GM18519 (cell line): Measurements from ENCODE around the gene CEL.

Experiments used
- ATAC-seq: cut with Tn5 transposase; IDR thresholded peaks from one replicate; pipeline ENCODE4 v1.9.1; 2021; ENCODE audit warnings: mild to moderate bottlenecking, moderate library complexity; ENCODE audit not compliant: unreplicated experiment, low FRiP score

CEL gene

GRCh38 chr9:133101356-133102189 is 39.8 kb downstream of the CEL start:
- ATAC-seq = no peak

GRCh38 chr9:133102190-133103021 is 40.6 kb downstream of the CEL start:
- ATAC-seq = no peak

DNA sequence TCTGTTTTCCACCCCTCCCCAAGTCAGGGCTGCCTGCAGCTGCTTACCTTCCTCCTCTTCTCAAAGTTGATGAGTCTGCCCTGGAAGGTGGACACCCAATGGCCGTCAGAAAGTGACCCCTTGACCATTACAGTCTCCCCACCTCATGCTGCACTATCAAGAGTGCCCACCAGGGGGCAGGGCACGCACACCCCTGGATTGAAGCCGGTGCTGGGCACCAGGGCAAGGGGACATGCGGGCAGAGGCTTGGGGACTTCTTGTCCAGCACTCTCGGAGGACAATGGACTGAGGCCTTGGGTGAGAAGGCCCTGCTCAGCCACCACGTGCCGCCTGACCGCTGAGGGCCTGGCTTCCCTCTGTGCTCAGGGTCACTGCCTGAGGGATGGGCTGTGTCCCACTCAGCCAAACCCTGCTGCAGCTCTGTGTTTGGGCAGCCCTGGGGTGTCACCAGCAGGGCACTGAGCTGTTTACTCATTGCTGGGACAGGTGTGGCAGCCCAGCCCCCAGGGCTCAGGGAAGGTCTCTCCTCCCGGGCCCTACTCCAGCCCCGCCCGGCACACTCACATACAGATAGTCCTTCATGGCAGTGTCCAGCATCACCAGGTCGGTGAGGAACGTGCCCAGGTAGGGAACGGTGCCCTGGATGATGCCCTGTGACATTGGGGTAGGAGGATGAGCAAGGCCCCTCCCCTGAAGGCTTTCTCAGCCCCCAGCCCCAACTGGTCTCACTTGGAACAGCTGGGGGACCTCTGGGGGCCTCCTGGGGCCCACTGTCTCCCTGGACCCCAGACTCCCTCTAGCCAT is 41.6 kb downstream of the CEL start:
- ATAC-seq = no peak

DNA sequence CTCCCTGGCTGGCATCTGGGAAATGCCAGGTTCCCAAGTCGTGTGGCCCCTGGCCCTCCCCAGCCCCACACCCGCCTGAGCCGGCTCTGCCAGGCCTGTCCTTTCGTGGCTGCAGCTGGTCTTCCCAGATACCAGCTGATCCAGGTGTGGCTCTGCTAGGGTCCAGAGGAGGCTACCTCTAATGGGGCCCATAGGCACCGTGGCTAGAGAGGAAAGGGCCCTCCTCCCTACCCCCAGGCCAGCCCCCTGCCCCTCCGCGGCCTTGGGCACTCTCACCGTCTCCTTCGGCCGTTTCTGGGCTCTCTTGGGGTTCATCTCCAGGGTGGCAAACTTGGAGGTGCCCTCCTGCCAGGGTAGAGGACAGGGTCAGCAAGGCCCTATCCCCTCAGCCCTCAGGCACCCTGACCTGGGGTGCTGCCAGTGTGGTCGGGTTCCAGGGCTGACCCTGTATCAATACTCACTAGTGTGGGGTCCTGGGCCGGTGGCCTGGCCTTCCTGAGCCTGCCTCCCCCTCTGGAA is 42.3 kb downstream of the CEL start:
- ATAC-seq = no peak

DNA sequence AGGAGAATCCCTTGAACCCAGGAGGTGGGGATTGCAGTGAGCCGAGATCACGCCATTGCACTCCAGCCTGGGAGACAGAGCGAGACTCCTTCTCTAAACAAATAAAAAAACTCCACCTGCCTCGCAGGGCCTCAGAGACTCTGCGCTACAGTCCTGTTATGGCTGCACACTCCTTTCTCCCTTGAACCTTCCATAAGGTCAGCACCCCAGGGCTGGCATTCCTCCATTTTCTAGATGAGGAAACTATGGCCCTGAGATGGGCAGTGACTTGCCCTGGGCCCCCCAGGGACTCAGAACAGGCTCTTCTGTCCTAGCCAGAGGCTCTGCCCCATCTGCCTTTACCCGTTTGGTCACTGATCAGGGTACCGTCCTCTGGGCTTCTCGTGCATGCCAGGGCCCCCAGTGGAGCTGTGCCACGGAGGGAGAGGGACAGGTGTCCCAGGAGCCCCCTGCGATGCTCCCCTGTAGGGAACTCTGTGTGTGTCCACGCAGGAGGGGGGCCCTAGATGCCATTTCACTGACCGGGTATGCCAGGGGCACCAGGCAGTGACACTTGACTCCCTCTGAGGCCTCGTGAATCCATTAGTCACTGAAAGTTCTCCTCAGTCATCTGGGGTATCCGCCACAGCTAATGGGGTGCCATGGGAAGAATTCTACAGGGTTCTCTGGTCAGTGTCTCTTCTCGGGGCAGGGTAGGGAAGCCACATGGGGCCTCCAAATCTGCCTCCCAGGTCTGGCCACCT is 43.1 kb downstream of the CEL start:
- ATAC-seq = no peak

DNA sequence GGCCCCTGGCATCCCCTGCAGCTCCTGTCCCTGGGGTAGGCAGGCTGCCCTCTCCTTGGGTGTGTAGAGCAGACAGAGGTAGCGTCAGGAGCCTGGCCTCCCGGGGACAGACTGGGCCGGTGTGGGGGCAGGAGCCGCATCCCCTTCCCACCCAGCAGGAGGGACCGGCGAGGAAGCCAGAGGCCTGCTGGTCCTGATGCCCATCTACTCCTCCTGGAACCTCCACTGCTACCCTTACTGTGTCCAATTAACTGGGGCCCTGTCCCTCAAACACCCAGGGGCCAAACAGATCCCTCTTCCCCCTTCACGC is 43.6 kb downstream of the CEL start:
- no peak for ATAC-seq

DNA sequence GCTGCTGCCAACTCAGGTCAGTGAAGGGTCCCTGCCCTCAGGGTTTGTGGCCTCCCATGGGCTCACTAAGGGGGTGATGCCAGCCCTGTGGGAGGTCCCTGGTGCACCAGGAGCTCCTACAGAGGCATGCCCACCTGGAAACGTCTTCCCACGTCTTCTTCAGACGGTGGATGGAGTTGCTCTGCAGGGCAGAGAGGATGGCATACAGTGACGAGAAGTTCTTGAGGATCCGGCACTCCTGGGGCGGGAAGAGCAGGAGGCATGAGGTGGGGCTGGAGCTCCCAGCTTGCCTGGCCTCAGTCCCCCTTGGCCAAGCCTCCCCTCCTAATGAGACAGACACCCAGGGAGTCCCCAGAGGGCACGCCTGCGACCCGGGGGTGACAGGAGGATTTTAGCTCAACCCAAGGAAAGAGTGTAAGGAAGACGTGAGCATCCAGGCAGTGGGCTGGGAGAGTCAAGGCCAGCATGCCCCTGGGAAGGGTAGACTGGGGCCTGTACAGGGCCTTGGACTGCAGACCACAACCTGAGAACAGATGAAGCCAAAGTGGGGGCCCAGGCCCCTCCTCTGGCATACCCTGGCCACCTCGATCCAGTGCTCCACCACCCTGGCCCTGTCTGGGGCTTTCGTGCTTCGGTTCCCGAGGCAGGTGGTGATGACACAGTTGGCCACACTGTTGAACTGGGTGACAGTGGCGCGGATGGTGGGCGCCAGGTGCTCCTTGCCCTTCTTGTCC is 44.9 kb downstream of the CEL start:
- ATAC-seq = no peak

DNA sequence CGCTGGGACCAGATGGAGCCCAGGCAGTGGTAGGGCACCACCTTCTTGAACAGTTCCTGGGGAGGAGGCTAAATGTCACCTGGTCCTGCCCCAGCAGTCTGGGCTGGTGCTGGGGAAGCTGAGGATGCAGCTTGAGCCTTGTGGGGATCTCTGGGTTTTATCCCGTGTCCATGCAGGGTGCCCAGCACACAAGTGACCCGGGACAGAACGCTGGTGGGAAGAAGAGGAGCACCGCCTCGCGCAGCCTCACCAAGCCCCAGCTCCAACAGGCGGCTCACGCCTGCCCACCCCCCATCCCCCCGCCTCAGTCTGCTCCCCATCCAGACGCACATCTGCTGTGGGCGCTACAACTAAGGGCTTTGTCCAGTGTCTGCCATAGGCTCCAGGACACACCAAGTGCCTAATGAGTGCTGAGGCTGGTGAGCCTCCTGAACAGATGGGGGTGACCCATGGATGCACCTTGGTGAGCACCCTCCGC is 45.5 kb downstream of the CEL start:
- no peak for ATAC-seq

GRCh38 chr9:133107961-133108793 is 46.4 kb downstream of the CEL start:
- ATAC-seq = no peak

GRCh38 chr9:133108794-133109641 is 47.2 kb downstream of the CEL start:
- ATAC-seq = no peak

DNA sequence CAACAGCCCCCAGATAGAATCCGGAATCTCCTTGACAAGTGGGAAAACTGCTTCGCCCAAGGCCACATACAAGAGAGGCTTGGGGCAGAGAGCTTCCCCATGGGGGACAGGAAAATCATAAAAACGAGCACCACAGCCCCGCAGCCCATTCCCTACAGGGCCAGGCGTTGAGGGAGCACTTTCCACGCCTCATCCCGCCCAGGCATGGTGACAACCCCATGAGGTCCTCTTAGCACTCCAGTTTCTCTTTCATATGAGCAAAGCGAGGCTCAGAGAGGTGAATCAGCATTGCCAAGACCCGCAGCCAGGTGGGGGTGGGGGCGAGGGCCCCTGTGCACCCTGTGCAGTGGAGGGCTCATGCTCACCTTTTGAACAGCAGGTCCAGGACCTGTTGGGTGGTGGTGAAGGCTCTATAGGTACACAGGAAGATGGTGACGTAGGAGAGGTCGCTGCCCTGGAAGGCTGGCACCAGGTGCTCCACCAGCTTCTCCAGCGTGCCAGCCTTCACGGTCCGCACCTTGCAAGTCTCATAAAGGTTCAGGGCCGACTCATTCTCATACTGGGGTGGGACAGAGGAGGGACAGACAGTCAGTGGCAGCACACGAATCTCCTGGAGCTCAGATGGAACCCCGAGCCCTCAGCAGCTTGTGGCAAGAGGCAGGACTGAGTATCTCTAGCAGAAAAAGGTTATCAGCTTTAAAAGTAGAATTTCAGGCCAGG is 48.3 kb downstream of the CEL start:
- no peak for ATAC-seq

DNA sequence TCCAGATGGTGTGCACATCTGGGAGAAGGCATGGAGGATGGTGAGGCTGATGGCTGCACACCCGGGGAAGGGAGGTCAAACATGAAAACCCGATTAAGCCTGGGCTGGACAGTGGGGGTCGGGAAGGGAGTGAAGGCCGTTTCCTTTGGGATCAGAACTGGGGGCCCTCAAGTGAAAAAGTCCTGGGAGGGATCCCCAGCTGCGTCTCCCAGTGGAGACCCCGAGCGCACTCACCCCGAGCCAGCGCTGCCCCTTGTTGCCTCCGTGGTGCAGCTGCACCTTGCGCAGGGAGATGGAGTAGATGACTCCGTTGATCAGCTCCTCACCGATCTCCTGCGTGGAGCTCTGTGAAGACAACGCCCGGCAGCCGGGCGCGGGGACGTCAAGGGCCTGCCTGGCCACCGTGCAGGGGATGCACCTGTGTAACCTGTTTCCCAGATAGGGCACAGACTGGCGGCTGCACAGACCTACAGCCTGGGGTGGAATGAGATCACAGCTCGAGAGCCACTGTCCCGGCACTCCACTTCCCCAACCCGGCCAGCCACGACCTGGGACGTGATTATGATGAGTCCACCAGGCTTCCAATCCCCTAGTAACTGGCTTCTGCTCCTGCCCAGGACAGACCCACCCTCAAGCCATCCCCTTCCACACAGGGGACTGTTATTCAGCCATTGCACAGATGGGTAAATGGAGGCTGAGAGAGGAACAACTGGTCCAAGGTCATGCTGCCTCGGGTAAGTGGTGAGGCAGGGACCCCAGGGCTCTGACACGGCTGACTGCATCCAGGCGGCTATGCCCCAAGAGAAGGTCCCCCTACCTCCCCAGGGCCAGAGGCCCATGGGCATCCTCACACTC is 50.3 kb downstream of the CEL start:
- ATAC-seq = no peak

DNA sequence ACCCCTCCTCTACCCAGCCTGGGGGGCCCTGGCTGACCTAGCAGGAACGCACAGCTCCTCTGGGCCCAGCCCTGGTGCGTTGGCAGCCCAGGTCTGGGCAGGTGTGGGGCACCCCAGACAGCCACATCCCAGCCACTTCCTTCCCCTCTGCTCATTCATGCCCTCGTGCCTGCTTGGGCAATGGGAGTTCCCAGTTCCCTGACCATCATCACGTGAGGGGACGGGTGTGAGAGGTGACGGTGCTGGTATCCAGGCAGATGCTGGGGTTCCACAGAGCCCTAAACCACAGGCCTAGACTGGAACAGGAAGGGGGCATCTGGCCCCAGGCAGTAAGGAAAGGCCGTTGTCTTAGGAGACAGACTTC is 50.9 kb downstream of the CEL start:
- ATAC-seq = no peak

DNA sequence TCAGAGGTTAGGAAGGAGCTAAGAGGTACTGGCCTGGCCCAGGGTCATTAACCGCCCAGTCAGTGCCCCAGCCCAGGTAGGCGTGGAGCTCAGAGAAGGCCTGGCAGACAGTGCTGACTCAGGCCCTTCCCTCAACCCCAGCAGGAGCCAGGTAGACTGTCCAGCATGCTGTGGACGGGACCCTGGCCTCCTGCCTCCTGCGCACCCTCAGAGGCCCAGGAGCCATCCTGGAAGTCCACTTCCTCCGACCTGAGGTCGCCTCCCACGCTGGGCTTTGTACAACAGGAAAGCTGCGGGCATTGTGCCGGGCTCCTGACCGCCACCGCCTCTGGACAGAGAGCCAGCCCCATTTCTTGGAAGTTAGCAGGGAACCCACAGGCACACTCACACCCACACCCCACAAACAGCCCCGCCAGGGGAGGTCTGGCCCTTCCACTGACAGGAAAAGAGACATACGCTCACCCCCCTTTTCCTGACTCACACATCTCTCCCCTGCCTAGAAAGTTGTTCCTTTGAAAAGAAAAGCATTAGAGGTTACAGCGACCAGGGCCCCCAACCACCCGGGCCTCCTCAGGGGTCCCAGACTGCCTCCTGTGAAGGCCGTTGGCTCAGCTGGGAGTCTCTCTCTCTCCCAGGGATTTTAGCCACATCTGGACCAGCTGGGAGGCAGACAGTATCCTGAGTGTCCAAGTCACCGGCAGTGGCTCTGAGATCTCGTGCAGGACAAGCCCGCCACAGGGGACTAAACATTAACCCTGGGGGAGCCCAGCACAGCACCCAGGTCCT is 51.6 kb downstream of the CEL start:
- no peak for ATAC-seq
